HG02840 (cell line): ENCODE results near the gene IRGM.
A peak's percentile ranks its signal among the peaks of the same experiment; 100 is the strongest.
"Not testable (repeated sequence)": the region's sequence is repeated elsewhere in the genome, so short reads cannot be mapped to it uniquely, and the experiment has no call there.

ENCODE experiments used
- ATAC-seq: cut with Tn5 transposase; IDR thresholded peaks from one replicate; pipeline ENCODE4 v1.9.1; 2021; ENCODE audit warnings: mild to moderate bottlenecking, moderate library complexity, moderate number of reproducible peaks; ENCODE audit not compliant: unreplicated experiment, low FRiP score

IRGM gene

GRCh38 chr5:150846308-150846653 lies at the start of gene IRGM:
TSS of gene IRGM (plus strand) at chr5:150846521. CDS start at chr5:150848124, 1,603 bp downstream.
- ATAC-seq = not testable (repeated sequence)

GRCh38 chr5:150797384-150797783 lies 48.9 kb upstream of the IRGM start:
- no peak for ATAC-seq

- ATAC-seq = no peak
Observed at GRCh38 chr5:150801117-150801927, 45.0 kb upstream of the IRGM start.

GRCh38 chr5:150804388-150804787 lies 41.9 kb upstream of the IRGM start:
- no peak for ATAC-seq

- no peak for ATAC-seq
Observed at GRCh38 chr5:150809363-150809762, 37.0 kb upstream of the IRGM start.

- ATAC-seq = no peak
Observed at GRCh38 chr5:150815010-150815409, 31.3 kb upstream of the IRGM start.

- ATAC-seq = no peak
Observed at GRCh38 chr5:150816946-150817345, 29.4 kb upstream of the IRGM start.

- ATAC-seq = no peak
Observed at GRCh38 chr5:150829744-150830143, 16.6 kb upstream of the IRGM start.

- not testable (repeated sequence) for ATAC-seq
Observed at GRCh38 chr5:150831821-150832220, 14.5 kb upstream of the IRGM start.

GRCh38 chr5:150836064-150836463 lies 10.3 kb upstream of the IRGM start:
- ATAC-seq = no peak

GRCh38 chr5:150836703-150837102 lies 9.6 kb upstream of the IRGM start:
- ATAC-seq = no peak

GRCh38 chr5:150845185-150845859 lies 999 bp upstream of the IRGM start:
- ATAC-seq = not testable (repeated sequence)

- ATAC-seq = peak; percentile 91
Observed at GRCh38 chr5:150846654-150847333, 473 bp downstream of the IRGM start.

GRCh38 chr5:150847334-150847695 lies 994 bp downstream of the IRGM start:
- ATAC-seq = no peak

GRCh38 chr5:150848271-150848670 lies 1.9 kb downstream of the IRGM start:
- no peak for ATAC-seq

GRCh38 chr5:150851039-150851438 lies 4.7 kb downstream of the IRGM start:
- no peak for ATAC-seq

- ATAC-seq = no peak
Observed at GRCh38 chr5:150853561-150853960, 7.2 kb downstream of the IRGM start.

GRCh38 chr5:150856700-150857099 lies 10.4 kb downstream of the IRGM start:
- ATAC-seq = not testable (repeated sequence)

GRCh38 chr5:150860246-150860821 lies 14.0 kb downstream of the IRGM start:
- ATAC-seq = no peak

GRCh38 chr5:150862070-150862469 lies 15.7 kb downstream of the IRGM start:
- ATAC-seq = no peak

GRCh38 chr5:150879358-150879757 lies 33.0 kb downstream of the IRGM start:
- ATAC-seq = no peak
